Naive thymus-derived CD4-positive, alpha-beta T cell (primary cell): ENCODE data around the gene GINS2. TPM values are rescaled to one million over a fixed set of nuclear protein-coding genes. Genes with fewer than 3 reads are reported as not detected.

Experiments
- ATAC-seq: fragments of 150-1000 bp; cut with Tn5 transposase; 2 replicates; pipeline ENCODE4 v1.10.0; 2021; ENCODE audit warnings: mild to moderate bottlenecking, moderate library complexity
- CTCF ChIA-PET: fragments of 350-600 bp; sonication (Branson Sonifier 250); formaldehyde crosslinking; loops from one replicate; lab custom pipeline; 2021; ENCODE audit warnings: antibody characterized with exemption; lab: Charles Lee
- POLR2A ChIA-PET: fragments of 350-600 bp; sonication (Branson Sonifier 250); formaldehyde crosslinking; loops from one replicate; lab custom pipeline; 2021; ENCODE audit warnings: antibody characterized with exemption, inconsistent platforms; lab: Charles Lee
- DNase-seq, 9 donors: peaks; one replicate each; pipeline versions ENCODE4 v3.0.0 to v3.0.0-alpha.2; 2020 to 2022; ENCODE audit warnings: mixed read lengths in 1 of 9
- H3K27ac ChIP-seq: one replicate; pipeline ENCODE4 v1.7.0; 2013; ENCODE audit warnings: mild to moderate bottlenecking, low read depth, low read length, moderate library complexity
- H3K27me3 ChIP-seq, 2 donors: one replicate each; pipeline ENCODE4 v1.7.0; 2013; ENCODE audit warnings: low read length in 2 of 2, mild to moderate bottlenecking in 2 of 2, moderate library complexity in 2 of 2; ENCODE audit not compliant: control insufficient read depth in 2 of 2, insufficient read depth in 2 of 2
- H3K36me3 ChIP-seq, 3 experiments: 1 replicate in 2 of 3; 2 replicates in 1 of 3; pipeline ENCODE4 v1.7.0; 2013; ENCODE audit warnings: low read length in 3 of 3, mild to moderate bottlenecking in 3 of 3, moderate library complexity in 1 of 3; ENCODE audit not compliant: insufficient read depth in 3 of 3, control insufficient read depth in 2 of 3
- H3K4me1 ChIP-seq, 2 donors: one replicate each; pipeline ENCODE4 v1.7.0; 2013; ENCODE audit warnings: low read length in 2 of 2, mild to moderate bottlenecking in 2 of 2, moderate library complexity in 1 of 2; ENCODE audit not compliant: control insufficient read depth in 2 of 2, insufficient read depth in 2 of 2
- H3K4me3 ChIP-seq: 2 replicates; pipeline ENCODE4 v1.7.0; 2013; ENCODE audit warnings: mild to moderate bottlenecking, low read length
- H3K9me3 ChIP-seq, 3 experiments: 1 replicate in 2 of 3; 2 replicates in 1 of 3; pipeline ENCODE4 v1.7.0; 2013; ENCODE audit warnings: low read length in 3 of 3; ENCODE audit not compliant: control insufficient read depth in 2 of 3
- H3K27ac Mint-ChIP-seq, 9 donors: one replicate each; pipeline ENCODE4 v1.8.0; 2020 to 2022; ENCODE audit warnings: mixed read lengths in 9 of 9, mild to moderate bottlenecking in 8 of 9, moderate library complexity in 5 of 9, inconsistent platforms in 2 of 9
- H3K27me3 Mint-ChIP-seq, 5 donors: one replicate each; pipeline ENCODE4 v1.8.0; 2021 to 2022; ENCODE audit warnings: mixed read lengths in 5 of 5, mild to moderate bottlenecking in 1 of 5
- H3K36me3 Mint-ChIP-seq, 5 donors: one replicate each; pipeline ENCODE4 v1.8.0; 2020 to 2022; ENCODE audit warnings: mixed read lengths in 5 of 5, mild to moderate bottlenecking in 3 of 5, inconsistent platforms in 1 of 5
- H3K4me1 Mint-ChIP-seq, 7 donors: one replicate each; pipeline ENCODE4 v1.8.0; 2020 to 2022; ENCODE audit warnings: mixed read lengths in 7 of 7, mild to moderate bottlenecking in 3 of 7, inconsistent platforms in 1 of 7
- H3K4me3 Mint-ChIP-seq, 10 donors: one replicate each; pipeline ENCODE4 v1.8.0; 2020 to 2022; ENCODE audit warnings: mild to moderate bottlenecking in 10 of 10, mixed read lengths in 10 of 10, moderate library complexity in 6 of 10, inconsistent platforms in 2 of 10
- H3K9me3 Mint-ChIP-seq, 11 donors: one replicate each; pipeline ENCODE4 v1.8.0; 2020 to 2022; ENCODE audit warnings: mixed read lengths in 11 of 11, mild to moderate bottlenecking in 4 of 11, inconsistent platforms in 1 of 11, moderate library complexity in 1 of 11
- intact Hi-C, 2 donors: fragments of 100-400 bp; cut with micrococcal nuclease; formaldehyde crosslinking; loops; one replicate each; pipeline ENCODE4 v1.15.1; 2023
- polyA plus RNA-seq, 2 donors: library from polyadenylated mRNA; unstranded; fragments of 300-500 nt; fragmentation: Illumina TruSeq; gene quantifications; one replicate each; pipeline ENCODE4 v1.2.3, GENCODE V29; 2021
- total RNA-seq, 6 experiments: library from RNA in 5 of 6; stranded (reverse) in 5 of 6; gene quantifications; 1 replicate in 5 of 6; 2 replicates in 1 of 6; pipeline ENCODE4 v1.2.3 and lab custom pipeline; 2021 to 2026

Gene GINS2
- total and polyA plus RNA-seq, 7 experiments from 2014 or later: 1.0 to 43.6 (median 1.9) TPM

DNA sequence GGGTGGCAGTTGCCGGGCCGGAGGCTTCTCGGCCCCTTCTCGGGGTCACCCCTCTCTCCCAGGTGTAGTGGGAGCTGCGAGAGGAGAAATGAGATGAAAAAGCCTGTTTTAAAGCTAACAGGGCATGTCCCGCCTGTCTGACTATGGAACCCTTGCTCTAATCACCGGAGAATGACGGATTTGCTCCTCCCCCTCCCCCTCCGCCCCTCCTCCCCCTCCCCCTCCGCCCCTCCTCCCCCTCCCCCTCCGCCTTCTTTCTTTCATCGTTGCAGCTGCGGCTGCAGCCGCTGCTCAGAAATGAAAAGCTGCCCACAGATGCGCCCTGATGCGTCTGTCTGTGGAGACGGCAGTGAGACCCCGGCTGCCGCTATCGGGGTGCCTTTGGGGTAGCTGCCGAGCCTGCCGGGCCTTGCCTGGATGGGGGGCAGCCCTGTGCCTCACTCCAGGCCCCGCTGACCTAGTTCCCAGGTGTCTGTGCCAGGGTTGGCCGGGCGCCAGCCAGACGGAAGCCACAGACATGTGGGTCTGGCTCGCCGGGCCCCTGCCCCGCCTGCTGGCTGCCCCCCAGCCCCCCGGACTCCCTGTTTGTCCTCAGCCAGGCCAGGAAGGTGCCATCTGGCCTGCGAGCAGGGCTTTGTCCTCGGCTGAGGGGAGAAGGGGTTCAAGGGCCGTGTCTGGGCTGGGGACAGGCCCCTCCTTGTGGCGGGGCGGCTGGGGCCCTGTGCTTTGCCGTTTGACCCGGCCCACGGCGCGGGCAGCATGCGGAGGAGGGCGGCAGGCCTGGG is 37.7 kb downstream of the GINS2 start:
- CTCF ChIA-PET: no interaction called here
- no peak overlapping the region for H3K27ac Mint-ChIP-seq
- DNase-seq: no peak
- H3K9me3 ChIP-seq: no peaks in the 10 kb centered on the region
- H3K27ac ChIP-seq: no peak overlapping the region
- intact Hi-C loops: no loop called here
- no peak for ATAC-seq
- no peaks in the 10 kb centered on the region for H3K4me1 ChIP-seq
- H3K27me3 Mint-ChIP-seq: no peaks in the 10 kb centered on the region
- peaks cover 0 to 4% (median 0%) of the 10 kb centered on the region in 5 donors for H3K36me3 Mint-ChIP-seq
- H3K4me1 Mint-ChIP-seq: peaks cover 0 to 7% (median 0%) of the 10 kb centered on the region in 7 donors
- H3K27me3 ChIP-seq: no peaks in the 10 kb centered on the region
- POLR2A ChIA-PET: no interaction called here
- peak overlapping the region in 1 of 10 donors; percentile 41 for H3K4me3 Mint-ChIP-seq
- peaks cover 0 to 16% (median 0%) of the 10 kb centered on the region in 3 experiments for H3K36me3 ChIP-seq
- H3K9me3 Mint-ChIP-seq: no peaks in the 10 kb centered on the region
- no peak overlapping the region for H3K4me3 ChIP-seq

DNA sequence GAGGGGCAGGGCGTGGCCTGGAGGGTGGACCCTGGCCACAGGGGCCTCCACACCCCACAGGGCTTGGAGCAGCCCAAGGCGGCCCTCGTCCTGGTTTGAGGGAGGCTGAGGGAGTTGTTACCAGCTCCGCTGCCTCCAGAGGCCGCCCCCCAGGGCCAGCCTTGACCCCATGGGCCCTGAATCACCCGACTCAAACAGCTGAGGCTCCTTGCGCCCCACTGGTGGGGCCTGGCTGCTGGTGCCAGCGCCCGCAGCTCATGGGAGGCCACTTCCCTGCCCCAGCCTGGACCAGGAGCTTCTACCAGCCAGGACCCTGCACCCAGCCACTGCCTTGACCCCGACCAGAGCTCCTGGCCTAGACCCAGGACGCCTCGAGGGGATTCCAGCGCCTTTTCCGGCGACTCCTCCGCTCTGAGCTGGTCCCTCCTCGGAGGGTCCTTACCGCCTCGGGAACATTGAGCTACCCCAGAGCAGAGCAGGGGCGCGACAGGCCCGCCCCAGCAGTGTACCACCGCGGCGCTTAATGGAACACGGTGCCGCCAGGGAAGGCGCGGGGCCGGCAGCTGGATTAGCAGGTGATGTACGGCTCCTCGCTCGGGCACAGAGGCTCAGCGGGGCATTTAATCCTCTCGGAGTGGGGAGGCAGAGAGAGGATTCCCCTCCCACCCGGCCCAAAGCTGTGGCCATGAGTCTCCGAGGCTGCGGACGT is 38.5 kb downstream of the GINS2 start:
- no peak overlapping the region for H3K27ac Mint-ChIP-seq
- CTCF ChIA-PET: no interaction called here
- peaks cover 0 to 3% (median 0%) of the 10 kb centered on the region in 5 donors for H3K36me3 Mint-ChIP-seq
- ATAC-seq (no peak), DNase-seq (no peak)
- H3K9me3 Mint-ChIP-seq: no peaks in the 10 kb centered on the region
- no peak overlapping the region for H3K4me3 ChIP-seq
- H3K36me3 ChIP-seq: peaks cover 0 to 11% (median 0%) of the 10 kb centered on the region in 3 experiments
- no peak overlapping the region for H3K4me3 Mint-ChIP-seq
- H3K27me3 ChIP-seq: no peaks in the 10 kb centered on the region
- no peaks in the 10 kb centered on the region for H3K4me1 ChIP-seq
- intact Hi-C loops: no loop called here
- no peak overlapping the region for H3K27ac ChIP-seq
- no peaks in the 10 kb centered on the region for H3K27me3 Mint-ChIP-seq
- H3K9me3 ChIP-seq: no peaks in the 10 kb centered on the region
- H3K4me1 Mint-ChIP-seq: peaks cover 0 to 9% (median under 1%) of the 10 kb centered on the region in 7 donors
- POLR2A ChIA-PET: no interaction called here

DNA sequence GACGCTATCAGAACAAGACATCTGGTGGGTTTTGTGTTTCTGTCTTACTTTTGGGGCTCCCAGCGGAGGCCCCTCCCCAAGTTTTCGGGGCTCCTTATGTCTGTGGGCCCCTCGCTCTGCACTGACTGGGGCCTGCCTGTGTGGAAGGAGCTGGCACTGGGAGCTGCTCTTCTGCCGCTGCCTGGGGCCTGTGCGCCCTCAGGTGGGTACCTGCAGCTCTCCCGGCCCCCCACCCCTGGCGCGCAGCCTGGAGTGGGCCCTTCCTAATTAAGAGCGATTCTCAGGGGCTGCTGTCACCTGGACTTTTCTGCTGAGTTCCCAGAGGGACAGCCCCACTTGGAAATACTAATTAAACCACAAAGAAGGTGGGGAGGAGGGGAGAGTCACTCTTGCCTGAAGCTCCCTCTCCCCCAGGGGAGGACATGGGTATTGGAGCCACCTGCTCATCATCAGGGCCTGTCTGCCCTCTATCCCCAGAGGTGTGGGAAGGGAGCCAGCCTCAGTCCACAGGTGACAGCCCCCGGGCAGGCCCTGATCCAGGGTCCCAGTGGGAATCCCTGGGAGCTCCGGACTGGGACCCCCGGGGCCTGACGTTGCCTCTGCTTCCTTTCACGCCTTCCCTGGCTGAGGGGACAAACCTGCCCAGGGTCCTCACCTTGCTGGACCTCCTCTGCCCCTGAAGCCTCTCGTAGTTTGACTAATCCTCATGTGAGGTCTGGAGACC is 39.2 kb downstream of the GINS2 start:
- peaks cover 0 to 4% (median 0%) of the 10 kb centered on the region in 3 experiments for H3K36me3 ChIP-seq
- H3K4me1 ChIP-seq: no peaks in the 10 kb centered on the region
- DNase-seq (no peak), ATAC-seq (no peak)
- Mint-ChIP-seq H3K4me3 (no peak overlapping the region), H3K27ac (no peak overlapping the region), H3K27me3 (no peaks in the 10 kb centered on the region), H3K36me3 (peaks cover 0 to 3% (median 0%) of the 10 kb centered on the region in 5 donors), H3K9me3 (no peaks in the 10 kb centered on the region), H3K4me1 (peaks cover 0 to 10% (median 6%) of the 10 kb centered on the region in 7 donors)
- no peaks in the 10 kb centered on the region for H3K27me3 ChIP-seq
- H3K9me3 ChIP-seq: no peaks in the 10 kb centered on the region
- no peak overlapping the region for H3K27ac ChIP-seq
- ChIA-PET POLR2A (no interaction called here), CTCF (no interaction called here)
- intact Hi-C loops: no loop called here
- no peak overlapping the region for H3K4me3 ChIP-seq

DNA sequence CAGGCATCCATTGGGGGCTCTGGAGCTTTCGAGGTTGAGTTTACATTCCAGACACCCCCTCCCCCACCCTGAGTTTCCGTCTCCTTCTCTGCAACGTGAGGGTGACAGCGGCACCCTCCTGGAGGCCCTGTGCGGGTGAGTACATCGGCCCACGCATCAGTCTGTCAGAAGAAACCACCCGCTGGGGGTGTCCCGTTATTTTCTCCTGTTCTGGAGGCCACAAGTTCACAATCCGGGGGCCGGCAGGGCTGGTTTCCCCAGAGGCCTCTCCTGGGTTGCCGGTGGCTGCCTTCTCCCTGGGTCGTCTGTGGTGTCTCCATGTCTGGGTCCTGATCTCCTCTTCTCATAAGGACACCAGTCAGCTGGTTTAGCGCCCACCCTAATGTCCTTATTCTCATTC is 39.9 kb downstream of the GINS2 start:
- no peak overlapping the region for H3K27ac Mint-ChIP-seq
- intact Hi-C loops: no loop called here
- H3K4me1 Mint-ChIP-seq: peaks cover 0 to 15% (median 9%) of the 10 kb centered on the region in 7 donors
- Histone ChIP-seq H3K4me3 (no peak overlapping the region), H3K36me3 (no peaks in the 10 kb centered on the region), H3K27me3 (no peaks in the 10 kb centered on the region), H3K27ac (no peak overlapping the region), H3K4me1 (no peaks in the 10 kb centered on the region), H3K9me3 (no peaks in the 10 kb centered on the region)
- ChIA-PET CTCF (no interaction called here), POLR2A (no interaction called here)
- peaks cover 0 to 3% (median 0%) of the 10 kb centered on the region in 5 donors for H3K36me3 Mint-ChIP-seq
- H3K4me3 Mint-ChIP-seq: no peak overlapping the region
- DNase-seq (no peak), ATAC-seq (no peak)
- no peaks in the 10 kb centered on the region for H3K9me3 Mint-ChIP-seq
- no peaks in the 10 kb centered on the region for H3K27me3 Mint-ChIP-seq

DNA sequence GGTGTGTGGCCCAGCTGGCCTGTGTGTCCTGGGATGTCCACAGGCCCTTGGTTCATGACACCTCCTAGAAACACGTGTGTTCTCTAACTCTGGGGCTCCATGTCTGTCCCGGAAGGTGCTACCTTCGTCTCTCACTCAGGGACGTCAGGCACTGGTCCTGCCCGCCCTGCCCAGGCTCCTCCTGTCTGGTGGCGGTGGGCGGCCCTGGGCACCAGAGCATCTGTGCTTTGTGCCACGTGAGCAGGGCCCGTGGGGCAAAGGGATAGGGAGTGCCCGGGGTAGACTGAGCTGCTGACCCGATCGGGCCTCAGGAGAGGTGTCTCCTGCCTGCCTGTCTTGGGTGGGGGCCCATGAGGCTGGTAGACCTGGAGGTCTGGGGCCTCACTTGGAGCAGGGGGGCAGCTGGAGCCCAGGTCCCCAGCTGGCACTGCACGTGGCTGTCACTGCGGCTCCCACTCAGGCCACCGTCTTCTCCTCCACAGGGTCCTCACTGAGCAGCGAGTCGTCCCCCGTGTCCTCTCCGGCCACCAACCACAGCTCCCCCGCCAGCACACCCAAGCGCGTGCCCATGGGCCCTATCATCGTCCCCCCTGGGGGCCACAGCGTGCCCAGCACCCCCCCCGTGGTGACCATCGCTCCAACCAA is 40.6 kb downstream of the GINS2 start:
- Histone ChIP-seq H3K36me3 (no peaks in the 10 kb centered on the region), H3K4me1 (no peaks in the 10 kb centered on the region), H3K9me3 (no peaks in the 10 kb centered on the region), H3K4me3 (no peak overlapping the region), H3K27me3 (no peaks in the 10 kb centered on the region), H3K27ac (no peak overlapping the region)
- no peak for DNase-seq
- ChIA-PET POLR2A (no interaction called here), CTCF (no interaction called here)
- H3K4me1 Mint-ChIP-seq: peaks cover 0 to 17% (median 9%) of the 10 kb centered on the region in 7 donors
- no peak overlapping the region for H3K4me3 Mint-ChIP-seq
- H3K9me3 Mint-ChIP-seq: no peaks in the 10 kb centered on the region
- peaks cover 0 to 3% (median 0%) of the 10 kb centered on the region in 5 donors for H3K36me3 Mint-ChIP-seq
- H3K27ac Mint-ChIP-seq: no peak overlapping the region
- no peaks in the 10 kb centered on the region for H3K27me3 Mint-ChIP-seq
- intact Hi-C loops: no loop called here
- ATAC-seq: no peak

DNA sequence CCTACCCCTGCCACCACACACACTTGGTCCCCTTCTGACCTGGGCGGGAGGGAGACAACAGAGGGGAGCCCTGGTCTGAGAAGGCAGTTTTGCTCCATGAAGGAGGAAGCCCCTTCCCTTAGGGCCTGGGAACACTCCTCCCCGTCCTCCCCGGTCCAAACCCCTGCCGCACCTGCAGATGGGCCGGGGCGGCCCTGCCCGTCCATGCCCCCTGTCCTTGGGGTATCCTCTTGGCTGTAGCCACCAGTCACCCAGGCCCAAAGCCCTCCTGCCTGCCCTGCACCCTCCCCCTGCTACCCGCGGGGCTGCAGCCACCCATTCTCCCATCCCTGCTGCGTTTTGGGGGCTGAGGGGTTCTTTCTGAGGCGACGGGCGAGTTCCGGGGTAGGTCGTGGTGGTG is 41.8 kb downstream of the GINS2 start:
- Histone ChIP-seq H3K4me3 (no peak overlapping the region), H3K4me1 (no peaks in the 10 kb centered on the region), H3K27me3 (no peaks in the 10 kb centered on the region), H3K27ac (no peak overlapping the region), H3K36me3 (no peaks in the 10 kb centered on the region), H3K9me3 (no peaks in the 10 kb centered on the region)
- Mint-ChIP-seq H3K4me3 (no peak overlapping the region), H3K4me1 (peaks cover 0 to 22% (median 9%) of the 10 kb centered on the region in 7 donors), H3K9me3 (no peaks in the 10 kb centered on the region), H3K27me3 (no peaks in the 10 kb centered on the region), H3K27ac (no peak overlapping the region), H3K36me3 (peaks cover 0 to 3% (median 0%) of the 10 kb centered on the region in 5 donors)
- CTCF ChIA-PET: no interaction called here
- intact Hi-C loops: no loop called here
- POLR2A ChIA-PET: no interaction called here
- DNase-seq: no peak
- ATAC-seq: no peak
